GM21737 (cell line): Measurements from ENCODE around the gene BTBD19.
A peak's percentile ranks its signal among the peaks of the same experiment; 100 is the strongest.
"Not testable (repeated sequence)": the region's sequence is repeated elsewhere in the genome, so short reads cannot be mapped to it uniquely, and the experiment has no call there.

ENCODE experiments used
- ATAC-seq: cut with Tn5 transposase; IDR thresholded peaks from one replicate; pipeline ENCODE4 v1.9.1; 2021; ENCODE audit warnings: mild to moderate bottlenecking, moderate library complexity; ENCODE audit not compliant: unreplicated experiment

The BTBD19 gene

DNA sequence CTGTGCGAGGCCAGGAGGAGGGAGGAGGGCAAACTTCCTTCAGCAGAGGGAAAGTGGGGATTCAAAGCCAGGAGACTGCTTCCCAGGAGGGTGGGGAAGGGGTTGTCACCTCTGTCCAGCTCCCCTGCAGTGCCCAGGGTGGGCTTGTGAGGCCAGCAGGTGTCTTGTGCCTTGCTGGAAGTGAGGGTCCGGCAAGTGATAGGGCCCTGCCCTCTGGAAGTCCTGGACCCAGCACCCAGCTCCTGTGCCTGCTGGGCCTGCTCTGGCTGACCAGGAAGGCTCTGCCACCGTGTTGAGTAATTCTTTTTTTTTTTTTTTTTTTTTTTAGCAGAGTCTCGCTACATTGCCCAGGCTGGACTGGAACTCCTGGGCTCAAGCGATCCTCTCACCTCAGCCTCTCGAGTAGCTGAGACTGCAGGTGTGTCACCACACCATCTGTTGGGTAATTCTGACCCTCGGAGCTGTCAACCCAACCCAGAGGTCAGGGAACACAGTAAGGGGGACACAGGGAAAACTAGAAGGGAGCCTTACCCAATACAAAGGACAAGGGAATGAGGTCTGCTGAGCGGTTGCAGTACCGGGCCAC is 21.4 kb upstream of the BTBD19 start:
- no peak for ATAC-seq

DNA sequence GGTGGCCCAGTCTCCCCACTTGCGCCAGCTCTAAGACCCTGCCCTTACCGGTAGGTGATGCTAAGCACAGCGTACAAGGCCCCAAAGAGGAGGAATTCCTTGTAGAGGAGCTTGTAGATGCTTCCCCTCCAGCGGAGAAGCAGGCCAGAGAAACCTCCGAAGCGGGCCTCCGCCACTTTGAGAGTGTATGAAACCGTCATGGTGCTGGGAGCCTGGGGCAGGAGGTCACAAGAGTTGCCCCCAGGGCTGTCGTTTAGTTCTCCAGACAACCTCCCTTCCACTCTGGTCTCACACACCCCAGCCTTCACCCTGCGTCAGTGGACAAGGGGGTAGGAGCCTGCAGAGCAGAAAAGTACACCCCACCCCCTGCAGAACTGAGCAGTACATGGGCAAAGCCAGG is 20.8 kb upstream of the BTBD19 start:
- ATAC-seq: no peak

DNA sequence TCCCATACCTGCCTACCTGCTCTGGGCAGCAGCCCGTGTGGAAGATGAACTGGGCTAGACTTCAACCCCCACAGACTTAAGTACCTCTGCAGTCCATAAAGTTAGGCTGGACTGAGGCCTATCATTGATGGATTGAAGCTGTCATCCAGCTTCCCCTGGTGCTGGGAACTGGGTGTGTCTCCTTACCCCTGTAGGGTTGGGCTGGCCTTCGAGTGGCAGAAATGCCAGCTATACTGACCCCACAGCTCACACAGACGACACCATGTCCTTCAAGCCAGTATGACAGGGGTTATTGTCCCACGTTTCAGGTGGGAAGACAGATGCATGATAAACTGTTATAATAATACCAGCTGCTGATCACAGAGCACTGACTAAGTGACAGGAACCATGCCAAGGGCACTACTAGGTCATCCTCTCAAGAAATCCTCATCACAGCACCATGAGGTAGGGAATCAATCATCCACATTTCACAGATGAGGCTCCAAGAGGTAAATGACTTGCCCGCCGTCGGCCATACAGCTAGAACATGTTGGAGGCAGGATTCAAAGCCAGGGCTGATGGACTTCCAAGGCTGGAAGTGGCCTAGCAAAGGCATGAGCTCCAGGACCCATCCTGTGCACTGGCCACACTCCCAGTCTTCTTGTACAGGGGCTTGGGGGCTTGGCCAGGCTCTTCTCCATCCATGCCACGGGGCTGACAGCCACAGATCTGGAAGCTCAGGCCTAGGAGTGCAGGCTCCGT is 20.0 kb upstream of the BTBD19 start, which contains the start of gene BEST4:
BEST4 (minus strand) TSS at position 51 of the 741 bp plus-strand sequence. CDS start 465 bp downstream, outside the sequence.
- no peak for ATAC-seq

DNA sequence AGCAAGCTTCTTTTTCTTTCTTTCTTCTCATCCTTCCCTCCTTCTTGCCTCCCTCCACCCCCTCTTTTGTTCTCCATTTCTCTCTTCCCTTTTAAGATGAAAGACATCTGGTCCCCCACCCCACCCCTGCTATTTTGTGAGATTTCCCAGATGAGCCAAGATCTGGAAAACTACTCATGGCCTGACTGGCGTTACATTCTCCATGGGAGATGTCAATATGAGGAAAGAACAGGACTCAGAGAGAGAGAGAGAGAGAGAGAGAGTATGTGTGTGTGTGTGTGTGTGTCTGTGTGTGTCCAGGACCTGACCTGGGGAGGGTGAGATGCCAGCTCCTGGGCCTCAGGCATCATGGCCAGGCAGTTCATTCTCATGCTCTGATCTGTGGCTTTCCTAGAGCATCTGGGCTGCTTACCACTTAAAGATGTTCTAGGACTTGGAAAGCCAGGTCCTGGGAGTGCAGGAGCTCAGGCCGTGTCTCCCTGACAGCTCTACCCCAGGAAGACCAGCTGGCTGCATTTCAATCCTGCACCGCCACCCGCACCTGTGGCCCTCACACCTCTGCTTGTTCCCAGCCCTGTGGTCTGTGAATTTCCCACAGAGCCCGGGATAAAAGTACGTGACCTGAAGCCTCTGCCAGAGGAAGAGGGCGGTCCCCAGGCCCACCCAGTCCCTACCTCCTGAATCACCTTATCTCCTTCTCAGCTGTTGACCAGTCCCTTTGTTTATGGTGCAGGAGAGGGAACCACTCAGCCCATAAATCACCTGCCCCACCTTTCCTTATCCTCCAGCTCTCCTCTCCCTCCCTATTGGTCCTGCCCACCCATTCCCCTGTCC is 17.1 kb upstream of the BTBD19 start:
- ATAC-seq: no peak

DNA sequence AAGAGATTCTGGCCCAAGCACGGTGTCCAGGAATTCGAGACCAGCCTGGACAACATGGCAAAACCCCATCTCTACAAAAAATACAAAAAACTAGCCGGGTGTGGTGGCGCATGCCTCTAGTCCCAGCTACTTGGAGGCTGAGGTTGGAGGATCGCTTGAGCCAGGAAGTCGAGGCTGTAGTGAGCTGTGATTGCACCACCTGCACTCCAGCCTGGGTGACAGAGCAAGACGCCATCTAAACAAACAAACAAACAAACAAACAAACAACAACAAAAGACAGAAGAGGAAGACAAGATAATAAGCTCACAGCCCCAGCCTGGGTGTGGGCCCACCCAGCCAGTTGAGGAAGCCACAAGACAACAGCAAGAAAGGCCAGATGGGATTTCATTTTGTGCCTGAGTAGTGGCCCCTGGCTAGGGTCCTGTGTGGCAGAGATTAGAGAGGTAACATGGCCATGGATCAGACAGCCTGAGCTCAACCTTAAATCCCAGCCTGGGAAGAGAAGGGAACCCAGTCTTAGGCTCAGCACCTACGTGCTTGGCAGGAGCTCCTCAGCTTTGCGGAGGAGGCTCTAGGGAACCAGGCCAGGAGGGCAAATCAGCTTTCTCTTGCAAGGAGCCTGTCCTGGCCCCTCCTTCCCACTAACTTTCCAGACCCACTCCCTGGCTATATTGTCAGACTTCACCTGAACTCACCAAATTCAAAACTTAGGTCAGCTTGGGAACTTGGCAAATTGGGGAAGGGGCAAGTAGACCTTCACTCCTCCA is 15.4 kb upstream of the BTBD19 start:
- no peak for ATAC-seq

DNA sequence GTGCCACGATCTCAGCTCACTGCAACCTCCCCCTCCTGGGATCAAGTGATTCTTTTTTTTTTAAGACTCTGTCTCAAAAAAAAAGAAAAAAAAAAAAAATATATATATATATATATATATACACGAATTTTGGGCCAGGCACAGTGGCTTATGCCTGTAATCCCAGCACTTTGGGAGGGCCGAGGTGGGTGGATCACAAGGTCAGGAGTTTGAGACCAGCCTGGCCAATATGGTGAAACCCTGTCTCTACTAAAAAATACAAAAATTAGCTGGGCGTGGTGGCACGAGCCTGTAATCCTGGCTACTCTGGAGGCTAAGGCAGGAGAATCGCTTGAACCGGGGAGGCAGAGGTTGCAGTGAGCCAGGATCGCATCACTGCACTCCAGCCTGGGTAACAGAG is 10.4 kb upstream of the BTBD19 start:
- not testable (repeated sequence) for ATAC-seq

DNA sequence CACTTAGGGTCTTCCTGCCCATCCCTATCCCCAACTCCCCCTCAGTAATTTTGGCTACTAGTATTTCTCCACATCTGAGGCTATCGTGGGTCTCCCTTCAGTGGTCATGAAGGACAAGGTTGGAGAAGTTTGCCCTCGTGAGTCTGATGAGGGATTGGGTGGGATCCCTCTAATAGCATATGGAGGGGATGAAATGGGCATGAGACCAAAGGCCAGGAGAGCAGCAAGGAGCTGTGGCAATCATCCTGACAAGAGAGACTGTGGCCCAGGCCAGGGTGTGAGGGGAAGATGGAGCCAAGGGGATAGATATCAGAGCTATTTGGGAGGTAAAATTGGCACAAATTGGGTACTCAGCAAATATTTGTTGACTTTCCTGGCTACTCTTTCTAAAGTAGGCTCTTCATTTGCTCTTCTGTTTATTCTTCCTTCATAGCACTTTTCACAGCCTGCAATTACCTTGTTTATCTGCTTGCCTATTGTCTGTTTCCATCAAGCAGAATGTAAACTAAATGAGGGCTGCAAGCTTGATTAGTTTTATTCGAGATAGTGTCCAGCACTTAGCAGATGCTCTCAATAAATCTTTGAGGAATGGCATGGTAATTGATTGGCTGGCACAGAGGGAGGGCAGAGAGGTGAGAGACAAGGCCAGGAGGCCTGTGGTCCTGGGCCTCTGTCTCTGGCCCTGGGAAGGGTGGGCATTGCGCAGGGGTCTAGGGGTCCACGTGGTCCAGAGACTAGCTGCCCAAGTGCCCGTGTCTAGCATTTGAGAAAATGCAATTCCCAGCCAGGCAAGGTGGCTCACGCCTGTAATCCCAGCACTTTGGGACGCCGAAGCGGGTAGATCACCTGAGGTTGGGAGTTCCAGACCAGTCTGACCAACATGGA is 9.6 kb upstream of the BTBD19 start:
- no peak for ATAC-seq

DNA sequence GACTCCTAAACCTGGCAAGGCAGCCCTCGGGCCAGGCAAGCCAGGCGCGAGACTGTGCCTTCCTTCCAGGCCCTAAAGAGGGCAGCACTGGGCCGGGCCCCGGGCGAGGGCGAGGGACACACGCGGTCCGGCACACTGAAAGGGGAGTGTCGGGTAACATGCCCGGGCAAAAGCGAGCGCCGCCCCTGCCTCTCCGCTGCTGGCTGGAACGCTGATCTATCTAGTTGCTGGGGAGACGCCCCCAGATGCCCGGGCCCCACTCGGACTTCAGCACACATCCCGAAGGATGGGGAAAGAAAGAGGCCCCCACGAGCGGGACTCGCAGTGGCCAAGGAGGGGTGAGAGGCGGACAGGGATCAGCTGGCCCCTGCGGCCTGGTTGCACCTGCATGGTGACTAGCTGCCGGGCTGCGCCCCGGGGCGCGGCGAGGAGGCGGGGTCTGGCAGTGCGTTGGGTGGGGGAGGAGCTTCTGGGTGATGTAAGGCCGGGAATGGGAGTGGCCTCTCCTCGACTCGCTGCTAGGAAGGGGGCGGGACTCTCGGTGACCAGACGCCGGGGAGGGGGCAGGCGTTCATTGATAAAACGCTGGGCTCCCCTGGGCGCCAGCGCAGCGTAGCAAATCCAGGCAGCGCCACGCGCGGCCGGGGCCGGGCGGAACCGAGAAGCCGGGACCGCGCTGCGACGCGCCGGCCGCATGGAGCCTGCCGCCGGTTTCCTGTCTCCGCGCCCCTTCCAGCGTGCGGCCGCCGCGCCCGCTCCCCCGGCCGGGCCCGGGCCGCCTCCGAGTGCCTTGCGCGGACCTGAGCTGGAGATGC is 8.3 kb upstream of the BTBD19 start, which contains the start of gene PLK3:
PLK3 (plus strand) TSS at position 608 of the 815 bp plus-strand sequence; CDS start at position 695, 87 bp downstream.
- peak; percentile 81 for ATAC-seq

DNA sequence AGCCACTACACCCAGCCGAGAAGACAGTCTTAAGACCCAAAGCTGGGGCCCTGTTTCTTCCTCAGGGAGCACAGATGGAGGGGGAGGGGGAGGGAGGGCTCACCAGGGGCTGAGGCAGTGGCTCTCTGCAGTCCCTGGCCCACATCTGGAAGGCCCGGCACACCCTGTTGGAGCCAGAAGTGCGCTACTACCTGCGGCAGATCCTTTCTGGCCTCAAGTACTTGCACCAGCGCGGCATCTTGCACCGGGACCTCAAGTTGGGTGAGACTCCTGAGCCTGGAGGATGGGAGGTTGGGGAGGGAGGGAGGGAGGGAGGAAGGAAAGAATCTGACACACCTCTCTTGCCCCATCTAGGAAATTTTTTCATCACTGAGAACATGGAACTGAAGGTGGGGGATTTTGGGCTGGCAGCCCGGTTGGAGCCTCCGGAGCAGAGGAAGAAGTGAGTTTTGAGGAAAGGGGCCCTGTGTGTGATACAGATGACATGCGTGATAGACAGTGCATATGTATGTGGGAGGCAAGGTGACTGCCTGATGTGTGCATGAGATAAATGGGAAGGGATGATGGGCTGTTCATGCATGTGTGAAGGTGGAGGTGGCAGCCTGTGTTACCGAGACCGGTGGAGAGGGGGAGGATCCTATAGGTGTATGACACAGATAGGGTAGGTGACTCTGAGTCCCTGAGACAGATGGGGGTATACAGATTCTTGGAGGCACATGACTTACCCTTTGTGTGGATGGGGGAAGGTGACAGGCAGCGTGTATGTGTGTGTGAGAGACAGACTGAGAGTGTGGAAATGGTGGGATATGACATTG is 6.6 kb upstream of the BTBD19 start:
- no peak for ATAC-seq

DNA sequence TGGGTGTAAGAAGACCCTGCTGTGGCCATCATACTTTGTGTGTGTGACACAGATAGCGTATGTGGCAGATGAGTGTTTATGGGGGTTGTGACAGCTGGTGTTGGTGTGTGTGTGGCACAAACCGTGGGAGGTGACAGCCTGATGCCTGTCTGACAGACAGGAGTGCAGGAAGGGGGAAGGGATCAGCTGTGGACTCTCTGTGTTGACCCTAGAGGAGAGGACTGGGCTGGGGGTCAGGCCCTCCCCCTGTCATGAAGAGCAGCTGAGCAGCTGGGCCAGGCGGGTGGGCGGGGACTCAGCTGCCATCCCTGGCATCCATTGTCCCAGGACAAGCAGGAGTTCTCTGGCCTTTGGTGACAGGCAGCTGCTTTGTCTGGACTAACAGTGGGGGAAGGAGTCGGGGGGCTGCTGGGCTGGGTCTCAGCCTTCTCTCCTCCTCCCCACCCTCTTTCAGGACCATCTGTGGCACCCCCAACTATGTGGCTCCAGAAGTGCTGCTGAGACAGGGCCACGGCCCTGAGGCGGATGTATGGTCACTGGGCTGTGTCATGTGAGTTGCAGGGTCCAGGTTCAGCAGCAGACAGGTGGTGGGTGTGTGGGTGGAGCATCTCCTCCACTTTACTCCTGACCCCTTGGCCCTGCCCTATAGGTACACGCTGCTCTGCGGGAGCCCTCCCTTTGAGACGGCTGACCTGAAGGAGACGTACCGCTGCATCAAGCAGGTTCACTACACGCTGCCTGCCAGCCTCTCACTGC is 5.8 kb upstream of the BTBD19 start:
- ATAC-seq: no peak

DNA sequence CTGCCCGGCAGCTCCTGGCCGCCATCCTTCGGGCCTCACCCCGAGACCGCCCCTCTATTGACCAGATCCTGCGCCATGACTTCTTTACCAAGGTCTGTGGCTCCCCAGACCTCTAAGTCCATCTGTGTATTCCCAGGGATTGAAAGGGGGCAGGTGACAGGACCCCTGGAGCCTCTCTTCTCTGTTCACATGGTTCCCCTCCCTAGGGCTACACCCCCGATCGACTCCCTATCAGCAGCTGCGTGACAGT is 5.3 kb upstream of the BTBD19 start:
- no peak for ATAC-seq

DNA sequence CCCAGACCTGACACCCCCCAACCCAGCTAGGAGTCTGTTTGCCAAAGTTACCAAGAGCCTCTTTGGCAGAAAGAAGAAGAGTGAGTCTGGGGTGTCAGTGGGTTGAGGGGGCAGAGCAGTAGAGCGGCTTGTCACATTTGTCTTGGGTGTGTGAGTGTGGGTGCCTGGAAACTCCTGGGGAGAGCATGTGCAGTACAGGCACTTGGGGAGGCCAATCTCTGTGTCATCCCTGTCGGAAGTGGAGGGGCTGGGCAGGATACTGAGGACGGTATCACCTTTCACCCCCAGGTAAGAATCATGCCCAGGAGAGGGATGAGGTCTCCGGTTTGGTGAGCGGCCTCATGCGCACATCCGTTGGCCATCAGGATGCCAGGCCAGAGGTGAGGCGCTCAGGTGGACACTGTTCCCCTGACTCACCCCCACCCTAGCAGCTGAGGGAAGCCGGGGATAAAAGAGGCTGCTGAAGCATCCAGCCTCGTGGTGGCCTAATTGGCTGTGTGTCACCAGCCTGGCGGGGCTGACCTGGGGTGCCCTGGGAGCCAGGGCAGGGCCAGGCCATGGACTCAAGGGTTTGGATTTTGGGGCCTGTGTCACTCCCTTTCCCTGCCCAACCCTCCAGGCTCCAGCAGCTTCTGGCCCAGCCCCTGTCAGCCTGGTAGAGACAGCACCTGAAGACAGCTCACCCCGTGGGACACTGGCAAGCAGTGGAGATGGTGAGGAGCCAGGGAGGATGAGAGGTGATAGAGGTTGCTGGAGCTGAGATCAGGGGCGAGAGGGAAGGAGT is 4.8 kb upstream of the BTBD19 start:
- no peak for ATAC-seq

DNA sequence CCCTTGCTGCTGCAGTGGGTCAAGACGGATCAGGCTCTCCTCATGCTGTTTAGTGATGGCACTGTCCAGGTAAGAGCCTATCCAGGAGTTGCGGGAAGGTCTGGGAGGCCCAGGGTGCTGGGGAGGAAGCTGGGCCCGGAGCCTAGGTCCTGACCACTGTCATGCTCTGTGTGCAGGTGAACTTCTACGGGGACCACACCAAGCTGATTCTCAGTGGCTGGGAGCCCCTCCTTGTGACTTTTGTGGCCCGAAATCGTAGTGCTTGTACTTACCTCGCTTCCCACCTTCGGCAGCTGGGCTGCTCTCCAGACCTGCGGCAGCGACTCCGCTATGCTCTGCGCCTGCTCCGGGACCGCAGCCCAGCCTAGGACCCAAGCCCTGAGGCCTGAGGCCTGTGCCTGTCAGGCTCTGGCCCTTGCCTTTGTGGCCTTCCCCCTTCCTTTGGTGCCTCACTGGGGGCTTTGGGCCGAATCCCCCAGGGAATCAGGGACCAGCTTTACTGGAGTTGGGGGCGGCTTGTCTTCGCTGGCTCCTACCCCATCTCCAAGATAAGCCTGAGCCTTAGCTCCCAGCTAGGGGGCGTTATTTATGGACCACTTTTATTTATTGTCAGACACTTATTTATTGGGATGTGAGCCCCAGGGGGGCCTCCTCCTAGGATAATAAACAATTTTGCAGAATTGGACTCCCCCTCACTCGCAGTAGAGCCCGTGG is 2.9 kb upstream of the BTBD19 start:
- no peak for ATAC-seq

DNA sequence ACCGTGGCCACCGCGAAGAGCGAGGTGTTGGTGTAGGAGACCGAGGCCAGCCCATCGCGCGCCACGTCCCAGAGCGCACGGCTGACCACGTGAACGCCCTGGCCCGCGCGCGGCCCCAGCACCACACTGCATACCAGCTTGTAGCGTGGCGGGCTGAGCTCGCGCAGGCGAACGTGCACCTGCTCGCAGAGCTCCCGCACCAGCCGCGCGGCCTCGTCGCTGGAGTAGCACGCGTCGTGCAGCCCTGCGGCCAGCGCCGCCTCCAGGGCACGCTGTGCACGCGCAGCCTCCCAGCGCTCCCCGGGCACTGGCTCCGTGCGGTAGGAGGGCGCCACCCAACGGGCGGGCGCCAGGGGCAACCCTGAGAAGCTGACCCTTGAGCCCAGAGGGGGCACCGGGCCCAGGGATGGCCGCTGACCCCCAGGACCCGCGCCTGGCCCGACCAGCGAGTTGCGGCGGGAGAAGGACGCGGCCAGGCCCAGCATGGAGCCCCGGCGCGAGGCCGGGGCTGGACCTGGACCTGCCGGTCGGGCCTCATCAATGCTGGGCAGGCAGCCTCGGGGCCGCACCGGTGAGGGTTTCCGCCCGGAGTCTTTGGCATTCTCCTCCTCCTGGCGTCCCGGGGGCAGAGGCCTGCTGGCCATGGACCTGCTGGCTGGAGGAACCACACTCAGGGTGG is 2.2 kb upstream of the BTBD19 start:
- no peak for ATAC-seq

DNA sequence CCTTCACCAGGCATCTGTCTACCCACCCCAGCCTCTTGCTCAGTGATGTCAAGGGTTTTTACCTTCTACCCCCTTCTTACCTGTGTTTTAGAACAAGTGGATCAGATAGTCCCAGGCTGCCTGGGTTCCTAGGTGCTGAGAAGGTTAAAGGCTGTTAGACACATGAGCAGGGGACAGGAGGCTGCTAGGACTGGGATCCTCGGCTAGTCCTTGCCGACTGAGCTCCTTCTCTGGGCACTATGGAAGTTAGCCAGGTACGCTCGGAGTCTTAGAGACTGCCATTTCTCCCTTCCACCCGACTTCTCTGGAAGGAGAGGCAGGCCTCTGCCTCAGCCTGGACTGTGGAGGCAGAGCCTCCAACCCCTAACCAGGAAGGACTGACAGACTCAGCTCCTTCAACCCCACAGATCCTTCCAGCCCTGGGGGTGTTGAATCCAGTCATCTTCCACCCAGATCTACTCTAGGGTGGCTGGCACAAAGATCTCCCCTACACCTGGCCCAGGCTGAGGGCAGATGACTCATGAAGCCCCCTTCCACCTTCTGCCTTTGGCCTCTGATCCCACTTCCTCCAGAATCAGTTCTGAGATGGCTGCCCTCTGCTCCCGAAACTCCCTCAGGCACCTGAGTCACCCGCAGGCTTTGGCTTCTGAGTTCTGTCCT is 1.5 kb upstream of the BTBD19 start, which contains the start of gene DYNLT4:
DYNLT4 (minus strand) TSS at position 648 of the 660 bp plus-strand sequence. CDS start 683 bp downstream, outside the sequence.
- no peak for ATAC-seq
